Skeletal muscle tissue (tissue), 4 donors: ENCODE measurements around the gene TRIM62. TPM values are rescaled to one million over a fixed set of nuclear protein-coding genes. Genes with fewer than 3 reads are reported as not detected.
A peak's percentile ranks its signal among the peaks of the same experiment; 100 is the strongest.

Experiments
- H3K27ac ChIP-seq: one replicate; pipeline ENCODE4 v1.7.0; 2013; ENCODE audit warnings: mild to moderate bottlenecking, low read depth, low read length, inconsistent platforms
- H3K27me3 ChIP-seq, 3 donors: one replicate each; pipeline ENCODE4 v1.7.0; 2013; ENCODE audit warnings: low read length in 3 of 3; ENCODE audit not compliant: control insufficient read depth in 3 of 3, insufficient read depth in 3 of 3
- H3K36me3 ChIP-seq, 3 donors: one replicate each; pipeline ENCODE4 v1.7.0; 2013; ENCODE audit warnings: low read length in 3 of 3; ENCODE audit not compliant: control insufficient read depth in 3 of 3, insufficient read depth in 3 of 3
- H3K4me1 ChIP-seq, 3 donors: one replicate each; pipeline ENCODE4 v1.7.0; 2013; ENCODE audit warnings: low read length in 3 of 3, mild to moderate bottlenecking in 3 of 3; ENCODE audit not compliant: control insufficient read depth in 3 of 3, insufficient read depth in 3 of 3
- H3K4me3 ChIP-seq, 3 donors: one replicate each; pipeline ENCODE4 v1.7.0; 2013; ENCODE audit warnings: low read length in 3 of 3
- H3K9ac ChIP-seq, 3 donors: one replicate each; pipeline ENCODE4 v1.7.0; 2013; ENCODE audit warnings: low read length in 3 of 3, mild to moderate bottlenecking in 3 of 3, moderate library complexity in 2 of 3, low read depth in 1 of 3
- H3K9me3 ChIP-seq, 3 donors: one replicate each; pipeline ENCODE4 v1.7.0; 2013; ENCODE audit warnings: low read length in 3 of 3; ENCODE audit not compliant: control insufficient read depth in 3 of 3
- total RNA-seq: library from RNA; depleted of rRNA; stranded (reverse); fragments of >200 nt; gene quantifications from one replicate; pipeline ENCODE4 v1.2.3, GENCODE V29; 2014
- donor health status: Osteomylitis.

TRIM62 gene
- total RNA-seq, 1 donor from 2014 or later, result 3.1 TPM

DNA sequence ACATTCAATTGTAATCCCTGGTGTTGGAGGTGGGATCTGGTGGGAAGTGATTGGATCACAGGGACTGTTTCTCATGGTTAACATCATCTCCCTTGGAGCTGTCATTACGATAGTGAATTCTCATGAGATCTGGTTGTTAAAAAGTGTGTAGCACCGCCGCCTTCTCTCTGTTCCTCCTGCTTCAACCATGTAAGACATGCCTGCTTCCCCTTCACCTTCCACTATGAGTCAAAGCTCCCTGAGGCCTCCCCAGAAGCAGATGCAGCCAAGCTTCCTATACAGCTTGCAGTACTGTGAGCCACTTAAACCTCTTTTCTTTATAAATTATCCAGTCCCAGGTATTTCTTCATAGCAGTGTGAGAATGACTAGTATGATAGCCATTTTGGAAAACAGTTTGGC is 30.1 kb upstream of the TRIM62 start:
- H3K9ac ChIP-seq, result no peak overlapping the region
- no peaks in the 10 kb centered on the region for H3K36me3 ChIP-seq
- H3K27me3 ChIP-seq, result no peaks in the 10 kb centered on the region
- H3K9me3 ChIP-seq, result no peaks in the 10 kb centered on the region
- H3K4me3 ChIP-seq, result no peak overlapping the region
- no peak overlapping the region for H3K27ac ChIP-seq
- H3K4me1 ChIP-seq, result no peaks in the 10 kb centered on the region

DNA sequence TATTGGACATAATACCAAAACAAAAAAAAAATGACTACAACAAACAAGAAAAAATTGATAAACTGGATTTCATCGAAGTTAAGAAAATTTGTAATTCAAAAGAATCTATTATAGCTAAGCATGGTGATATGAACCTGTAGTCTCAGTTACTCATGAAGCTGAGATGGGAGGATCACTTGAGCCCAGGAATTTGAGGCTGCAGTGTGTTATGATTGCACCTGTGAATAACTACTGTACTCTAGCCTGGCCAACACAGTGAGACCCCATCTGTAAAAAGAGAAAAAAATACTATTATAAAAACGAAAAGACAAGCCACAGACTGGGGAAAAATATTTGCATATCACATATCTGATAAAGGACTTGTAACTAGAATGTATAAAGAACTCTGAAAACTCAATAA is 24.5 kb upstream of the TRIM62 start:
- Histone ChIP-seq H3K4me3 (no peak overlapping the region), H3K9ac (no peak overlapping the region), H3K9me3 (no peaks in the 10 kb centered on the region), H3K36me3 (no peaks in the 10 kb centered on the region), H3K27me3 (no peaks in the 10 kb centered on the region), H3K27ac (no peak overlapping the region), H3K4me1 (no peaks in the 10 kb centered on the region)

DNA sequence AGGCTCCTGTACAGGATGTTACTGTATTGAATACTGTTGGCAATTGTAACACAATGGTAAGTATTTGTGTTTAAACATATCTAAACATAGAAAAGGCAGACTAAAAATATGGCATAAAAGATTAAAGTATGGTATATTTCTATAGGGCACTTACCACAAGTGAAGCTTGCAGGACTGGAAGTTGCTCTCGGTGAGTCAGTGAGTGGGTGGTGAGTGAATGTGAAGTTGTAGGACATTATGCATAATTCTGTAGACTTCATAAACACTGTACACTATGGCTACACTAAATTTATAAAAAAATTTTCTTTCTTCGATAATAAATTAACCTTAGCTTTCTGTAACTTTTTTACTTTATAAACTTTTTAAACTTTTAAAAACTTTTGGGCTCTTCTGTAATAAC is 13.7 kb upstream of the TRIM62 start:
- Histone ChIP-seq H3K9ac (no peak overlapping the region), H3K27ac (no peak overlapping the region), H3K9me3 (no peaks in the 10 kb centered on the region), H3K4me1 (no peaks in the 10 kb centered on the region), H3K4me3 (no peak overlapping the region), H3K36me3 (no peaks in the 10 kb centered on the region), H3K27me3 (peaks cover 0 to 2% (median 0%) of the 10 kb centered on the region in 3 donors)

DNA sequence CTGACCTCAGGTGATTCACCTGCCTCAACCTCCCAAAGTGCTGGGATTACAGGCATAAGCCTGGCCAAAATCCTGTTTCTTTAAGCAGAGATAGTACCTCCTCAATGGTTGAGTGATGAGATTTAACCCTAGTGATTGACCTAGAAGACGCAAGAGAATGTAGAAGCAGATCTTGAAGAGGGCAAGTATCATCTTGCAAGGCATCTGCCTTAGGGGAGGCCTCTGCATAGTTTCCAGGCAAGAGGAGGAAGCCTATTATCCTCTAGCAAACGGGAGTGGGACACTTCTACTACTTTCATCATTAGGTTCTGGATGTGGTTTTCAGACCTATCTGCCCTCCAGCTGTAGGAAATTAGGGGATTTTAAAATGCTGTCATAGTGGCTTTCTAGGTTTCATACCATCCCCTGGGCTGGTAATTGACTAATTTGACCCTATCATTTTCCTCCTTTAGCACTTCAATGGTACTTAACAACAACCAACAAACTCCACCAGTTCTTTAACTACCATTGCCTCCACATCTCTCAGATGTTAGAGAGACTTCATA is 10.0 kb upstream of the TRIM62 start:
- H3K27me3 ChIP-seq, result no peaks in the 10 kb centered on the region

DNA sequence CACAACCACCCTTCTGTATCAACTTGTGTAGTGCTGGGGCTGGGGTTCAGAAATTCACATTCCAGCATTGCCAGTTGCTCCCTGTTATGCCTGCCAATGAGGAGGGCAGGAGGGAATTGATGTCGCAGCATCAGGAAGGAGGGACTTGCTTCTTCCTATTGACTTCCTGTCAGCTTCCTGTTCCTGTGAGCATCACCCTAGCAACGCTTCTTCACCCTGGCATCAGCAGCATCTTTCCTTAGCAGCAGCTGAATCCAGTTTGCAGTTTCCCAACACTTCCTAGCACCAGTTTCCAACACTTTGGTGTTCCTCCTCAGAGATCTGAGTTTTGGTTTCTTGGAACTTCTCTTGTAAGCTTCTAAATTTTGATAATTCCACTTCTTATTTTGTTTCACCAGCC is 8.9 kb upstream of the TRIM62 start:
- Histone ChIP-seq H3K4me1 (no peaks in the 10 kb centered on the region), H3K4me3 (no peak overlapping the region), H3K27ac (no peak overlapping the region), H3K36me3 (no peaks in the 10 kb centered on the region), H3K9me3 (no peaks in the 10 kb centered on the region), H3K9ac (no peak overlapping the region), H3K27me3 (no peaks in the 10 kb centered on the region)

More for the DNA sequence above, 10.0 kb upstream of the TRIM62 start:
- H3K36me3 ChIP-seq, result no peaks in the 10 kb centered on the region
- no peaks in the 10 kb centered on the region for H3K4me1 ChIP-seq
- no peak overlapping the region for H3K4me3 ChIP-seq
- no peak overlapping the region for H3K9ac ChIP-seq
- no peak overlapping the region for H3K27ac ChIP-seq
- H3K9me3 ChIP-seq, result no peaks in the 10 kb centered on the region

DNA sequence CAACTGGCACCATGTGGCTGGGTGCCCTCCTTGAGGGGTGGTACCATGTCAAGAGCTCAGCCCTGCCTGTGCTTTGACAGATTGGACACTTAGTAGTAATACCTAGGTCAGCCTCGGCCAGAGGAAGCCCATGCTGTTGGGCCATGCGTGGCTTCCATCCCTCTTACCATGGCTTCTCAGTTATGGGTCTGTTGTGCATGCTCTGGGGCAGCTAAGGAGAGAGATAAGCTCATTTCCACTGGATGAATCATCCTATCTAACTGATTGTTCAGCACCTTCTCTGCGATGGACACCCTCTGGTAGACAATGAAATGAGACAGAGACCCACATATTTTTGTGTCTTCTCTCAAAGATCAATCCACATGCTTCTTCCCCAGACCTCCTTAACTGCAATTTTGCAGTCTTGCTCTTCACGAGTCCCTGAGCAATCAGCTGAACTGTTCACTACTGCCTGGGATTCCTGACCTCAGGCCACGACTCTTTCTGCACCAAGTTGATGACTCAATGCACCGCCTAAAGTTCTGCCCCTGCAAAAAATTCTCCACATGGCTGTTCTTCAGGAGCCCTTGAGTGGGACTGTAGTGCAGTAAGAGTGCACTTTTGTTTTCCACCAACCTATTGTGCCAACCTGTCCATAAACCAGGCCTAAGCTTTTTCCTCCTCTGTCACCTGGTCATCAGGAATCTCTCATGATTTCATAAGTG is 6.9 kb upstream of the TRIM62 start:
- H3K4me3 ChIP-seq, result no peak overlapping the region
- H3K9ac ChIP-seq, result no peak overlapping the region
- no peaks in the 10 kb centered on the region for H3K27me3 ChIP-seq
- no peaks in the 10 kb centered on the region for H3K36me3 ChIP-seq
- no peak overlapping the region for H3K27ac ChIP-seq
- no peaks in the 10 kb centered on the region for H3K4me1 ChIP-seq
- no peaks in the 10 kb centered on the region for H3K9me3 ChIP-seq

DNA sequence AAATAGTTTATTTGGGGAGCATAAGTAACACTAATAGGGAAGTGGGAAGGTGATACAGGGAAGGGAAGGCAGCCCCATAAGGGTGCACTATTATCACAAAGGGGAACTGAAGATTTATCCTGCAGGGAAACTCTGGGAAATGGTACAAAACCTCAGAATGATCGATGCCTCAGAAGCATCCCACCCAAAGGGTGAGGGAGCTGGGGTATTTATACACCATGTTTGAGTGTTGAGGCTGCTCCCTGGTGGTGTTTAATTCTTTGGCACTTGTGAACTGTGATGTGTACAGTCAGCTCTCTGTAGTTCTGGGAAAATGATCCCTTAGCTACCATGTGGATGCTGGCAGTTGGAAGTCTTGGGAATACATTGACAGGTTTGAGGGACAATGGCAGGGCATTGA is 5.1 kb upstream of the TRIM62 start:
- Histone ChIP-seq H3K27me3 (no peaks in the 10 kb centered on the region), H3K36me3 (no peaks in the 10 kb centered on the region), H3K4me1 (peaks cover 6 to 11% (median 11%) of the 10 kb centered on the region in 3 donors), H3K9me3 (no peaks in the 10 kb centered on the region), H3K9ac (no peak overlapping the region), H3K4me3 (no peak overlapping the region), H3K27ac (no peak overlapping the region)

DNA sequence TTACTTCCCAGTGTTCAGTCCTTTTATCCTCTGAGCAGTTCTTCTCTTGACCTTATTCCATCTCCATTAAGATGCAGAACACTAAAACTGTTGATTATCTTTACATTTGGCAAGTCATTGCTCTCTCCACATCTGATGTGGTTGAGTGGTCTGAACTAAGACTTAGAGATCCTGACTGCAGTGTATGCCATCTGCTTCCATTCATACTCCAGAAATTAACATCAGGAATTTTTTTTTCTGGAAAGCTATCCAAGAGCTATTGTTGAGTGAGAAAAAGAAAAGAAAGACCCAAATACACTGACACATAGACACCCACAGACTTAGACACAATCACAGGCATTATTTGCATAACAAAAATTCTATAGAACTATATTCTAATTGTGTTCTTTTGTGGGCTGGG is 3.7 kb upstream of the TRIM62 start:
- H3K9ac ChIP-seq, result no peak overlapping the region
- peaks cover 12 to 18% (median 17%) of the 10 kb centered on the region in 3 donors for H3K4me1 ChIP-seq
- no peak overlapping the region for H3K27ac ChIP-seq
- no peaks in the 10 kb centered on the region for H3K36me3 ChIP-seq
- H3K4me3 ChIP-seq, result no peak overlapping the region
- H3K9me3 ChIP-seq, result no peaks in the 10 kb centered on the region
- no peaks in the 10 kb centered on the region for H3K27me3 ChIP-seq

DNA sequence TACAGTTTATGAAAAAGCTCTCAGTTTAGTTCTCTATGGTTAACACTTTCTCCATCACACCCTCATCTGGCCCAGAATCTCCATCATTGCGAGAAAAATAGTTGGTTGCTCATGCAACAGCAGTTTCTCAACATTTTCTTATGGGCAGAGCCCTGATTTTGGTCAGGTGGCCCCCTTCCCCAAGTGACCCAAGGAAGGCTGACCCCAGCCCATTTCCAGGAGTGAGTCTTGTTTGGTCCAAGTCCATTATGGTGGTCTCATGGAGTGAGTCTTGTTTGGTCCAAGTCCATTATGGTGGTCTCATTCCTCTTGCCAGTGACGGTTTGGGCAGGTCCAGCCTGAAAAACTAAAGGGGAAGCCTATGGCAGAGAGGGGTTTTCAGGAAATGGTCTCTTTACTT is 1.5 kb upstream of the TRIM62 start:
- Histone ChIP-seq H3K9ac (no peak overlapping the region), H3K9me3 (no peaks in the 10 kb centered on the region), H3K27me3 (no peaks in the 10 kb centered on the region), H3K4me1 (peaks cover 17 to 25% (median 24%) of the 10 kb centered on the region in 3 donors), H3K27ac (no peak overlapping the region), H3K4me3 (no peak overlapping the region), H3K36me3 (no peaks in the 10 kb centered on the region)

DNA sequence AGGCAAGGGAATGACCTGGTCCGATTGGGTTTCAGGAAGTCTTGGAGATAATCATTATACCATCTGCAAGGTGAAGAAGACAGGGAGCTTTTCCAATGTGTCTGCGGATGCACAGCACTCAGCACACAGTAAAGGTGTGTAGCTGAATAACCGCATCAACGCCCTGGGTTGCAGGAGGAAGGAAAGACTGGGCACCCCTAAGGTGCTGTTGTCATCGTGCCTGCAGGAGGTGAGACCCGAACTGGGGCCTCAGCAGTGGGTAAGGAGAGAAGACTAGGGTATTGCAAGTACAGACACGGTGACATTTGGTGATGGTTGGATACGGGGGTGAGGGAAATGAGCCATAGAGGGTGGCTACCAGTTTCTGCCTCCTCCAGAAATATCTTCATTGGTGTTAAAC is 1.1 kb upstream of the TRIM62 start:
- Histone ChIP-seq H3K9ac (no peak overlapping the region), H3K9me3 (no peaks in the 10 kb centered on the region), H3K36me3 (no peaks in the 10 kb centered on the region), H3K27ac (no peak overlapping the region), H3K27me3 (no peaks in the 10 kb centered on the region), H3K4me1 (peaks cover 17 to 25% (median 24%) of the 10 kb centered on the region in 3 donors), H3K4me3 (peak overlapping the region in 1 of 3 donors; percentile 75)
